Fibroblast of mammary gland (primary cell): Measurements from ENCODE around the gene TNNT2.

Source experiments
- DNase-seq: peaks from one replicate; pipeline ENCODE4 v3.0.0-alpha.2; 2010; ENCODE audit warnings: low read depth
- H3K4me3 ChIP-seq: 2 replicates; pipeline ENCODE4 v1.5.1; 2011; ENCODE audit warnings: low read depth, mild to moderate bottlenecking, low read length, moderate library complexity; ENCODE audit not compliant: control insufficient read depth
- CTCF ChIP-seq: conservative IDR thresholded peaks from 2 replicates; pipeline ENCODE4 v1.5.1; 2011; ENCODE audit warnings: low read depth, low read length, inconsistent platforms; ENCODE audit not compliant: control insufficient read depth, insufficient read depth

Gene TNNT2

GRCh38 chr1:201318504-201319340, 58.8 kb downstream of the TNNT2 start:
- DNase-seq, result no peak
- no peak overlapping the region for H3K4me3 ChIP-seq
- TF ChIP-seq CTCF, result no peak

GRCh38 chr1:201317551-201317950, 59.9 kb downstream of the TNNT2 start:
- TF ChIP-seq CTCF, result no peak
- no peak overlapping the region for H3K4me3 ChIP-seq
- no peak for DNase-seq

GRCh38 chr1:201316556-201316955, 60.9 kb downstream of the TNNT2 start:
- no peak for DNase-seq
- TF ChIP-seq CTCF, result no peak
- H3K4me3 ChIP-seq, result no peak overlapping the region

- DNase-seq, result no peak
- no peak overlapping the region for H3K4me3 ChIP-seq
- no peak for TF ChIP-seq CTCF
These were observed 64.4 kb downstream of the TNNT2 start for GRCh38 chr1:201313086-201313485.

DNA sequence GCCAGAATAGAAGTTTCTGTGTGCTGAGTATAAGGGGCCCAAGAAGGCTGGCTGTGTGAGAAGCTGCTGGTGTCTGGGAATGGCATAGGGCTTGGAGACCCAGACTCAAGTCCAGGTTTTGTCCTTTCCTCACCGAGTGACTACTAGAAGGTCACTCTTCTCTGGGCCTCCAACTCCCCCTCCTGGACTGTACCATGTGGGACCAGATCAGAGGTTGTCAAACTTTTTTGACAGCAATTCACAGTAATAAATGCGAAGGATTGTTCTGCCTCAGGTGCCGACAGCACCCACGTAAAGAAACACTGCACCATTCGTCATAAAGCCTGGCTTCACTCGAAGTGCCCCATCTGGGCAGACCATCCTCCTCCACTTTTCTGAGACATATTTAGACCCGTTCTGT, 65.2 kb downstream of the TNNT2 start:
- no peak for TF ChIP-seq CTCF
- H3K4me3 ChIP-seq, result no peak overlapping the region
- DNase-seq, result no peak

DNA sequence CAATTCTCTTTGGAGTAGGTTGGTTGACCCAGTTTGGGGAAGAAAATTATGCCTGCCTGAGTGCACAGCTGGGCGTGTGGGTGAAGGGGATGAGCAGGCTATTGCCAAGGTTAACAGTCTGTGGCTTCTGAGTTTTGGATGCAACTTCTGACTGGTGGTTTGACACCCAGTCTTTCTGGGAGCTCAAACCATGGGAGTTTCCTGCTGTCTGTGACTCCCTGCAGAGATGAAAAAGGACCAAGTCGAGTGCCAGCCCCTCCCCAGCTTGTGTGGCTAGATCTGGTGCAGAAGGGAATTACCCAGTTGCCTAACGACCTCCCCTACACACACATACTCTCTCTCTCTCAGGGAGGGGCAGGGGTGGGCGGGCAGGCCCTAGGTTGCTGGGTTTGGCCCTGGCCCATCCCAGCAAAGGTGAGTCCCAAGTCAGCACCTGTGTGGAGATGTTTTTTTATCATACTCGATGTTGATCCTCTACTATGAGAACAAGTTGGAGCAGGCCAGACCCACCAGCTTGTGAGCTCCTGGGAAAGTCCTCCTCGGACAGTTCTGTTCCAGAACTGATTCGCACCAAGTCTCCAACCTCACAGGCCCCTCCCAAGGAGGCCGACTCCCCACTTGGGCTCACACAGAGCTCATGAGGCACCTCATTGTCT, 66.0 kb downstream of the TNNT2 start:
- DNase-seq, result no peak
- no peak overlapping the region for H3K4me3 ChIP-seq
- no peak for TF ChIP-seq CTCF
